ENCODE results near the gene USP22.

DNA sequence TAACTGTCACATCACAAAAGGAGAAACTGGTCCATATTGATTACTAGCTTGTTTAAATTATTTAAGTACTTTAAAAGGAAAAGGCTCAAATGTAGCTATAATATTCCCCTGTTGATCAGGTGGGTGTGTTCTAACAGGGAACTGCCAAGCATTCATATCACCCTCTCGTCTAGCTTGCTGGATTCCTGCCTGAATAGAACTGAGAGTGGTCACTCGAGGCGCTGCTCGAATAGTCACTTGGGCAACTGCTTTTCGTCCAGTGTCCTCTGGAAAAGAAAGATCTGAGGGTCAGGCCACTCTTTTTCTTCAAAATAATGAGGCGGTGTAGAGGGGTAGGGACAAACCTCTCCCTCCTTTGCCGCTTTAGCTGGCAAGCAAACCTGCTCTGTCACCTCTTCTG, 36.4 kb upstream of the USP22 start:
- TF ChIP-seq, protein P1, sequence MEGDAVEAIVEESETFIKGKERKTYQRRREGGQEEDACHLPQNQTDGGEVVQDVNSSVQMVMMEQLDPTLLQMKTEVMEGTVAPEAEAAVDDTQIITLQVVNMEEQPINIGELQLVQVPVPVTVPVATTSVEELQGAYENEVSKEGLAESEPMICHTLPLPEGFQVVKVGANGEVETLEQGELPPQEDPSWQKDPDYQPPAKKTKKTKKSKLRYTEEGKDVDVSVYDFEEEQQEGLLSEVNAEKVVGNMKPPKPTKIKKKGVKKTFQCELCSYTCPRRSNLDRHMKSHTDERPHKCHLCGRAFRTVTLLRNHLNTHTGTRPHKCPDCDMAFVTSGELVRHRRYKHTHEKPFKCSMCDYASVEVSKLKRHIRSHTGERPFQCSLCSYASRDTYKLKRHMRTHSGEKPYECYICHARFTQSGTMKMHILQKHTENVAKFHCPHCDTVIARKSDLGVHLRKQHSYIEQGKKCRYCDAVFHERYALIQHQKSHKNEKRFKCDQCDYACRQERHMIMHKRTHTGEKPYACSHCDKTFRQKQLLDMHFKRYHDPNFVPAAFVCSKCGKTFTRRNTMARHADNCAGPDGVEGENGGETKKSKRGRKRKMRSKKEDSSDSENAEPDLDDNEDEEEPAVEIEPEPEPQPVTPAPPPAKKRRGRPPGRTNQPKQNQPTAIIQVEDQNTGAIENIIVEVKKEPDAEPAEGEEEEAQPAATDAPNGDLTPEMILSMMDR (IDR thresholded peaks at IDR 0.05; ENCODE audit: control extremely low read depth in 1 of 3, insufficient read depth in 1 of 3, low read depth in 1 of 3, low read length in 3 of 3), result no peak
- TF ChIP-seq, protein P2, sequence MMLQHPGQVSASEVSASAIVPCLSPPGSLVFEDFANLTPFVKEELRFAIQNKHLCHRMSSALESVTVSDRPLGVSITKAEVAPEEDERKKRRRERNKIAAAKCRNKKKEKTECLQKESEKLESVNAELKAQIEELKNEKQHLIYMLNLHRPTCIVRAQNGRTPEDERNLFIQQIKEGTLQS (IDR thresholded peaks at IDR 0.05; ENCODE audit: insufficient read depth, low read depth, low read length), result no peak
- TF ChIP-seq HDAC6 (IDR thresholded peaks at IDR 0.05; ENCODE audit: low read depth, low read length) (no peak), NRF1 (IDR thresholded peaks at IDR 0.05; ENCODE audit: low read depth, low read length) (no peak), POLR2A (IDR thresholded peaks at IDR 0.05; ENCODE audit: control extremely low read depth in 1 of 2, low read depth in 2 of 2, low read length in 2 of 2) (no peak), TCF12 (IDR thresholded peaks at IDR 0.05; ENCODE audit: low read depth, low read length) (no peak), FOSL1 (IDR thresholded peaks at IDR 0.05; ENCODE audit: insufficient read depth, low read depth, low read length) (no peak), EZH2 (IDR thresholded peaks at IDR 0.05; ENCODE audit: low read depth, low read length, severe bottlenecking) (no peak), GTF2F1 (IDR thresholded peaks at IDR 0.05; ENCODE audit: borderline replicate concordance, low read depth, low read length) (no peak), MAFK (IDR thresholded peaks at IDR 0.05; ENCODE audit: low read depth, low read length) (no peak), ZNF274 (IDR thresholded peaks at IDR 0.05; ENCODE audit: borderline replicate concordance, extremely low read depth, low read length) (no peak), EP300 (IDR thresholded peaks at IDR 0.05; ENCODE audit: borderline replicate concordance in 1 of 2, low read depth in 2 of 2, low read length in 2 of 2) (no peak)

All from H1 (cell line).